Daoy (cell line): ENCODE data around the gene CST5. TPM values are rescaled to one million over a fixed set of nuclear protein-coding genes. Genes with fewer than 3 reads are reported as not detected.
"Not testable (repeated sequence)": the region's sequence is repeated elsewhere in the genome, so short reads cannot be mapped to it uniquely, and the experiment has no call there.

Experiments
- DNase-seq: peaks from one replicate; pipeline ENCODE4 v3.0.0-alpha.2; 2015; ENCODE audit warnings: low read depth
- total RNA-seq: library from RNA; depleted of rRNA; stranded (reverse); fragments of >200 nt; shearing (Covaris generic); gene quantifications from 2 replicates; pipeline ENCODE4 v1.2.3, GENCODE V29; 2014; rRNA removed

CST5 gene
- total RNA-seq, 1 experiment from 2014 or later: not detected

DNA sequence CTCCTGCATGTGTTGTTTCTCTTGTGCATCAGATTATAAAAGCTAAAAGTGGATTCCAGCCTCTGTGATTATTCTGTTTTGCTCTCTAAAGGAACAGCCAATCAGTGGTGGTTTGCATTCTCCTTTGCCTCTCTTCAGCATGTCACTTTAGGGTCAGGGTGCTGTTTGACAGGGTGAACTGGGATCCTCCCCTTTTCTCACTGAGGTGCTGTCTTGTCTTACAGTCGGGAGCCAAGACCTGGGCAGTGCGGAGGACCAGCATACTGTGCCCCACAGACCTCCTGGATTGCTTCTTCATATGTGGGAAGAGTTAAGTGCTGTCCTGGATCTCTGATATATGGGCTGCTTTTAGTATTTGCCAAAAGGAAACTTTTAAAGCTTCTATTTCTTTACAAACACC is 37.9 kb downstream of the CST5 start:
- no peak for DNase-seq

DNA sequence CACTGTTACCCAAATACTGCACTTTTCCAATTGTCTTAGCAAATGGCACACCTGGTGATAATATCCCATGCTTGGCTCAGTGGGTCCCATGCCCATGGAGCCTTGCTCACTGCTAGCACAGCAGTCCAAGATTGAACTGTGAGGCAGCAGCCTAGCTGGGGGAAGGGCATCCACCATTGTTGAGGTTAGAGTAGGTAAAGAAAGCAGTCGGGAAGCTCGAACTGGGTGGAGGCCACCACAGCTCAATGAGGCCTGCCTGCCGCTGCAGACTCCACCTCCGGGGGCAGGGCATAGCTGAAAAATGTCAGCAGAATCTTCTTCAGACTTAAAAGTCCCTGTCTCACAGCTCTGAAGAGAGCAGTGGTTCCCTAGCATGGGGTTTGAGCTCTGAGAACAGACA is 43.8 kb downstream of the CST5 start:
- DNase-seq: no peak

DNA sequence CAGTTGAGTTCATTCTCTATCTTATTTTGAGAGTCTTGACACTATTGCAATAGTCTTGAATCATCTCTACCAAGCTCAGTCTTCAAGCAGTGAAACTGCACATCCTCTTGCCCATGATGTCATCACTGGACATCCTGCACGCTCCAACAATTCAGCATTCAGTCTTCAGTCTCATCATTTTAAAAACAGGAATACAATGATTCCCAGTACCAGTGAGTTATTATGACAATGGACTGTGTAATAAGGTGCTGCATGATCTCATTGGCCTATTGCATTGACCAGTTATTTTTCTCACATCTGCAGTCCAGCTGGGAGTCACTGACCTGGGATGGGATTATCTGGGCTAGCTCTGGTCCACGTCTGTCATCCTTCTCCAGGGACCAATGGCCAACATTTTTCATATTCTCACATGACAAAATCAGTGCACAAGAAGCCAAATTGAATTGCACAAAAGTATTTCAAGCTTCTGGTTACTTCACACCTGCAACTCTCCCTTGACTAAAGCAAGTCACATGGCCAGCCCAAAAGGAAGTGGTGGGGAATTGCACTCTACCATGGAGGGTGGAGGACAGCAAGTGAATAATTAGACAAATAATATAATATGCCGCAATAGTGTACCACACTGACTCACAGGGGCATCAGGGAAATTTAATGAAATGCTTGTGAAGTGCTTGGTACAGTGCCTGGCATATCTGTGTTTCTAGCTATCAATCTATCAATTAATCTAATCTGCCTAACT is 46.6 kb downstream of the CST5 start:
- DNase-seq: no peak

GRCh38 chr20:23831961-23832360 is 47.6 kb downstream of the CST5 start:
- not testable (repeated sequence) for DNase-seq

DNA sequence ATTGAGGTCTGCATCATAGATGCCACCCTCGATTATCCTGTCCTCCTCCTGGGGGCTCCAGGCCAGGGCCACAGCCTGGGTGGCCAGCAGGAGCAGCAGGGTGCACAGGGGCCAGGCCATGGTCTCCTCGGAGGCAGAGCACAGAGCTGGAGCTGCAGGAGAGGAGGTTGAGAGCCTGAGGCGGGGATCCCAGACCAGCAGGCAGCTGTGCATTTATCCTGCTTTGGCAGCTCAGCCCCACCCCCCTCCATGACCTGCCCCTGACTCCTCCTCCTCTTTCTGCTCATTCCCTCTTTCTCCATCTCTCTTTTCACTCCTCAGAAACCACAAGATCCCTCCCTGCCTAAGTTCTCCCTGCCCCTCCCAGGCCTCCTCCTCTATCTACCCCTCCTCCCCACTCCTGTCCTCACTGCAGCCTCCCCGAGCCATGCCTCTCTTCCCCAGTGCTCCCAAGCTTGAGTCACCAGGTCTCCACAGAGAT is 53.0 kb downstream of the CST5 start, which contains the start of gene CST2:
Gene CST2 (minus strand): TSS at position 189 of the 481 bp plus-strand sequence. CDS start 69 bp downstream, at position 120.
- no peak for DNase-seq

Other genes with a start within 250 kb of the CST5 start
- gene CST3, start 241.8 kb downstream of the CST5 start, total RNA-seq: 46.3 and 46.6 TPM in 2 replicates
- not detected in 2 replicates for gene CST4, start 190.7 kb downstream of the CST5 start, total RNA-seq
- not detected in 2 replicates for gene CST1, start 128.8 kb downstream of the CST5 start, total RNA-seq
- gene CST2, start 53.0 kb downstream of the CST5 start, total RNA-seq: not detected in 2 replicates
- not detected in 2 replicates for gene GGTLC1, start 109.0 kb upstream of the CST5 start, total RNA-seq